HepG2 (cell line): Measurements from ENCODE around the gene JUND. TPM values are rescaled to one million over a fixed set of nuclear protein-coding genes. Genes with fewer than 3 reads are reported as not detected.

Source experiments
- BRD4 ChIP-seq: sonication (generic); formaldehyde crosslinking; IDR thresholded peaks from 2 replicates; pipeline ENCODE4 v1.4.0; 2020; ENCODE audit warnings: missing genetic modification reagents
- DDIT3 ChIP-seq: sonication (generic); formaldehyde crosslinking; IDR thresholded peaks from 2 replicates; pipeline ENCODE4 v1.4.0; 2020; ENCODE audit warnings: mild to moderate bottlenecking, missing genetic modification reagents
- GZF1 ChIP-seq: sonication (generic); formaldehyde crosslinking; IDR thresholded peaks from 2 replicates; pipeline ENCODE4 v1.5.1; 2020; ENCODE audit warnings: mild to moderate bottlenecking, missing genetic modification reagents
- HDAC2 ChIP-seq: sonication (generic); formaldehyde crosslinking; IDR thresholded peaks from 2 replicates; pipeline ENCODE4 v1.4.0; 2020; ENCODE audit warnings: missing genetic modification reagents
- HHEX ChIP-seq: IDR thresholded peaks from 2 replicates; pipeline ENCODE4 v1.6.1; 2016; ENCODE audit warnings: control low read depth
- JUND ChIP-seq: sonication (generic); formaldehyde crosslinking; IDR thresholded peaks from 2 replicates; pipeline ENCODE4 v1.8.0; 2022; ENCODE audit warnings: mild to moderate bottlenecking, missing genetic modification reagents
- MTF2 ChIP-seq: sonication (generic); formaldehyde crosslinking; IDR thresholded peaks from 2 replicates; pipeline ENCODE4 v1.5.0; 2020; ENCODE audit warnings: missing genetic modification reagents, borderline replicate concordance
- NFE2L2 ChIP-seq: fragments of 150-350 bp; IDR thresholded peaks from 2 replicates; pipeline ENCODE4 v1.6.1; 2014; ENCODE audit warnings: low read length
- NFIB ChIP-seq: sonication (generic); formaldehyde crosslinking; IDR thresholded peaks from 2 replicates; pipeline ENCODE4 v1.9.0; 2021; ENCODE audit warnings: missing genetic modification reagents, mild to moderate bottlenecking, borderline replicate concordance
- PRDM15 ChIP-seq: sonication (generic); formaldehyde crosslinking; IDR thresholded peaks from 2 replicates; pipeline ENCODE4 v1.4.0; 2020; ENCODE audit warnings: missing genetic modification reagents
- U2AF1 ChIP-seq: fragments of 200-400 bp; formaldehyde crosslinking; optimal IDR thresholded peaks from 2 replicates; pipeline ENCODE3; 2017; ENCODE audit warnings: mild to moderate bottlenecking, low read depth, low read length
- ZNF362 ChIP-seq: sonication (generic); formaldehyde crosslinking; IDR thresholded peaks from 2 replicates; pipeline ENCODE4 v1.4.0; 2020; ENCODE audit warnings: missing genetic modification reagents, mild to moderate bottlenecking, borderline replicate concordance
- polyA plus RNA-seq, 8 experiments: library from polyadenylated mRNA; depleted of rRNA in 3 of 8; stranded (reverse) in 7 of 8; unstranded in 1 of 8; fragments of >200 nt; fragmentation: Illumina TruSeq in 4 of 8; extraction: Trizol in 4 of 8; gene quantifications; 2 replicates each; pipeline versions ENCODE4 v1.2.1 to v1.2.3, GENCODE V29; 2011 to 2016; ENCODE audit warnings: low read depth in 4 of 8, missing spikeins in 1 of 8, mixed read lengths in 1 of 8; ENCODE audit not compliant: insufficient read depth in 1 of 8
- total RNA-seq, 5 experiments: library from RNA; depleted of rRNA; stranded (reverse); fragments of >200 nt; fragmentation: Illumina TruSeq; extraction: Trizol; gene quantifications; 2 replicates each; pipeline ENCODE4 v1.2.3, GENCODE V29; 2016; ENCODE audit warnings: low read depth in 1 of 5
- TF ChIP-seq, protein P1 (sequence below): sonication (generic); formaldehyde crosslinking; IDR thresholded peaks from 2 replicates; pipeline ENCODE4 v1.4.0; 2020; ENCODE audit warnings: missing genetic modification reagents
- TF ChIP-seq, protein P2 (sequence below): sonication (generic); formaldehyde crosslinking; IDR thresholded peaks from 2 replicates; pipeline ENCODE4 v1.5.0; 2020; ENCODE audit warnings: mild to moderate bottlenecking, missing genetic modification reagents, moderate library complexity
- TF ChIP-seq, protein P3 (sequence below): sonication (generic); formaldehyde crosslinking; IDR thresholded peaks from 2 replicates; pipeline ENCODE4 v1.4.0; 2020; ENCODE audit warnings: missing genetic modification reagents, borderline replicate concordance

JUND gene
- total and polyA plus RNA-seq, 2 of the 13 experiments (the other 11 are each of a cell fraction or from before 2014, with no cell fraction given): 41.2 to 59.8 TPM

DNA sequence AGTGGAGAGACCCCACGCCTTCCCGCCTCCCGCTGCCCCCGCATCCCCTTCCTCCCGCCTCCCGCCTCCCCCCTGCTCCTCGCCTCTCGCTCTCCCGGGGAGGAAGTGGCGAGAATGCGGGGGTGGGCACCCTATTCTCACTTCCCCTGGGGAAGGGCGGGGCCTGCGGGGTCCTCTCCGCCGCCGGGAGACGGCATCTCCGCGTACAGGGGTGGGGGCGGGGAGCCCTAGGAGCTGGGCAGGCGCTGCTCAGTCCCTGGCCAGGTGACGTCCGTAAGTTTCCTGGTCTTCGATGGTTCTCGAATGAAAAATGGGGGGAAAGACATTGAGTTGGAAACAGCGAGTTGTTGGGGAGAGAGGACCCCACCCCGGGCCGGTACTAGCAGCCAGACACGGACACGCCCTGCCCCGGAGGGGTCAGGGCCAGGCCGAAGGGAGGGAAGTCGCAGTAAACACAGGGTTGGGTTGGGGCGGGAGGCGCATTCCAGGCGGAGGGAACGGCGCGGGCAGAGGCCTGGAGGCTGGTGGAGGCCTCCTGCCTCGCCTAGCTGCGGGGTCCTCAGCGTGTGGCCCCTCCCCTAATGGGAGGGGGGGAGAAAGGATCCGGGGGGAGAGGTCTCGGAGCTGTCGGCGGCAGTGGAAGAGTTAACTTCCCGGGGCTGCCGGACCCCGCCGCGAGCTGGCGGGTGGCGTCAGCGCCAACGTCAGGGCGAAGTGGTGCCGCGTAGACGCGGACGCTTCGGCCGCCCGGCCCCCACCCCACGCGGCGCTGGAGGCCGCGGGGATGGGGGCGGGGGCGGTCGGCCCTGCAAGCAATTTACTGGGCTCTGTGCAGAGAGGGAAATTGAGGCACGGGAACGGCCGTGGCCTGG lies 10.4 kb upstream of the JUND start (continued):
- TF ChIP-seq MTF2 (CRISPR knock-in tag) (no peak), ZNF362 (0 out of 2 replicates have a peak, but pooled peaks have one; percentile 29), PRDM15 (no peak), U2AF1 (no peak), NFE2L2 (no peak), HDAC2 (CRISPR knock-in tag) (peak; percentile 39; the same call in 1 of the 2 replicates), DDIT3 (no peak), GZF1 (CRISPR knock-in tag) (no peak), NFIB (CRISPR knock-in tag) (no peak), BRD4 (CRISPR knock-in tag) (no peak), HHEX (CRISPR knock-in tag) (no peak), JUND (CRISPR knock-in tag) (no peak)
- TF ChIP-seq, protein P1, sequence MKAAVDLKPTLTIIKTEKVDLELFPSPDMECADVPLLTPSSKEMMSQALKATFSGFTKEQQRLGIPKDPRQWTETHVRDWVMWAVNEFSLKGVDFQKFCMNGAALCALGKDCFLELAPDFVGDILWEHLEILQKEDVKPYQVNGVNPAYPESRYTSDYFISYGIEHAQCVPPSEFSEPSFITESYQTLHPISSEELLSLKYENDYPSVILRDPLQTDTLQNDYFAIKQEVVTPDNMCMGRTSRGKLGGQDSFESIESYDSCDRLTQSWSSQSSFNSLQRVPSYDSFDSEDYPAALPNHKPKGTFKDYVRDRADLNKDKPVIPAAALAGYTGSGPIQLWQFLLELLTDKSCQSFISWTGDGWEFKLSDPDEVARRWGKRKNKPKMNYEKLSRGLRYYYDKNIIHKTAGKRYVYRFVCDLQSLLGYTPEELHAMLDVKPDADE (CRISPR knock-in tag): no peak
- TF ChIP-seq, protein P2, sequence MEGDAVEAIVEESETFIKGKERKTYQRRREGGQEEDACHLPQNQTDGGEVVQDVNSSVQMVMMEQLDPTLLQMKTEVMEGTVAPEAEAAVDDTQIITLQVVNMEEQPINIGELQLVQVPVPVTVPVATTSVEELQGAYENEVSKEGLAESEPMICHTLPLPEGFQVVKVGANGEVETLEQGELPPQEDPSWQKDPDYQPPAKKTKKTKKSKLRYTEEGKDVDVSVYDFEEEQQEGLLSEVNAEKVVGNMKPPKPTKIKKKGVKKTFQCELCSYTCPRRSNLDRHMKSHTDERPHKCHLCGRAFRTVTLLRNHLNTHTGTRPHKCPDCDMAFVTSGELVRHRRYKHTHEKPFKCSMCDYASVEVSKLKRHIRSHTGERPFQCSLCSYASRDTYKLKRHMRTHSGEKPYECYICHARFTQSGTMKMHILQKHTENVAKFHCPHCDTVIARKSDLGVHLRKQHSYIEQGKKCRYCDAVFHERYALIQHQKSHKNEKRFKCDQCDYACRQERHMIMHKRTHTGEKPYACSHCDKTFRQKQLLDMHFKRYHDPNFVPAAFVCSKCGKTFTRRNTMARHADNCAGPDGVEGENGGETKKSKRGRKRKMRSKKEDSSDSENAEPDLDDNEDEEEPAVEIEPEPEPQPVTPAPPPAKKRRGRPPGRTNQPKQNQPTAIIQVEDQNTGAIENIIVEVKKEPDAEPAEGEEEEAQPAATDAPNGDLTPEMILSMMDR: no peak
- TF ChIP-seq, protein P3, sequence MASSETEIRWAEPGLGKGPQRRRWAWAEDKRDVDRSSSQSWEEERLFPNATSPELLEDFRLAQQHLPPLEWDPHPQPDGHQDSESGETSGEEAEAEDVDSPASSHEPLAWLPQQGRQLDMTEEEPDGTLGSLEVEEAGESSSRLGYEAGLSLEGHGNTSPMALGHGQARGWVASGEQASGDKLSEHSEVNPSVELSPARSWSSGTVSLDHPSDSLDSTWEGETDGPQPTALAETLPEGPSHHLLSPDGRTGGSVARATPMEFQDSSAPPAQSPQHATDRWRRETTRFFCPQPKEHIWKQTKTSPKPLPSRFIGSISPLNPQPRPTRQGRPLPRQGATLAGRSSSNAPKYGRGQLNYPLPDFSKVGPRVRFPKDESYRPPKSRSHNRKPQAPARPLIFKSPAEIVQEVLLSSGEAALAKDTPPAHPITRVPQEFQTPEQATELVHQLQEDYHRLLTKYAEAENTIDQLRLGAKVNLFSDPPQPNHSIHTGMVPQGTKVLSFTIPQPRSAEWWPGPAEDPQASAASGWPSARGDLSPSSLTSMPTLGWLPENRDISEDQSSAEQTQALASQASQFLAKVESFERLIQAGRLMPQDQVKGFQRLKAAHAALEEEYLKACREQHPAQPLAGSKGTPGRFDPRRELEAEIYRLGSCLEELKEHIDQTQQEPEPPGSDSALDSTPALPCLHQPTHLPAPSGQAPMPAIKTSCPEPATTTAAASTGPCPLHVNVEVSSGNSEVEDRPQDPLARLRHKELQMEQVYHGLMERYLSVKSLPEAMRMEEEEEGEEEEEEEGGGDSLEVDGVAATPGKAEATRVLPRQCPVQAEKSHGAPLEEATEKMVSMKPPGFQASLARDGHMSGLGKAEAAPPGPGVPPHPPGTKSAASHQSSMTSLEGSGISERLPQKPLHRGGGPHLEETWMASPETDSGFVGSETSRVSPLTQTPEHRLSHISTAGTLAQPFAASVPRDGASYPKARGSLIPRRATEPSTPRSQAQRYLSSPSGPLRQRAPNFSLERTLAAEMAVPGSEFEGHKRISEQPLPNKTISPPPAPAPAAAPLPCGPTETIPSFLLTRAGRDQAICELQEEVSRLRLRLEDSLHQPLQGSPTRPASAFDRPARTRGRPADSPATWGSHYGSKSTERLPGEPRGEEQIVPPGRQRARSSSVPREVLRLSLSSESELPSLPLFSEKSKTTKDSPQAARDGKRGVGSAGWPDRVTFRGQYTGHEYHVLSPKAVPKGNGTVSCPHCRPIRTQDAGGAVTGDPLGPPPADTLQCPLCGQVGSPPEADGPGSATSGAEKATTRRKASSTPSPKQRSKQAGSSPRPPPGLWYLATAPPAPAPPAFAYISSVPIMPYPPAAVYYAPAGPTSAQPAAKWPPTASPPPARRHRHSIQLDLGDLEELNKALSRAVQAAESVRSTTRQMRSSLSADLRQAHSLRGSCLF (CRISPR knock-in tag): no peak
